HepG2 (cell line): Measurements from ENCODE around the gene POLR1C. TPM values are rescaled to one million over a fixed set of nuclear protein-coding genes. Genes with fewer than 3 reads are reported as not detected.
A peak's percentile ranks its signal among the peaks of the same experiment; 100 is the strongest.

ENCODE experiments used
- GABPB1 ChIP-seq: IDR thresholded peaks from 2 replicates; pipeline ENCODE4 v1.6.1; 2016; ENCODE audit warnings: mild to moderate bottlenecking, missing genetic modification reagents, moderate library complexity, missing compliant biosample characterization
- HDAC2 ChIP-seq: sonication (generic); formaldehyde crosslinking; IDR thresholded peaks from 2 replicates; pipeline ENCODE4 v1.4.0; 2020; ENCODE audit warnings: missing genetic modification reagents
- HNF1A ChIP-seq, 2 experiments: sonication (generic) in 1 of 2; formaldehyde crosslinking in 1 of 2; IDR thresholded peaks; 2 replicates each; pipeline versions ENCODE4 v1.4.0 to v1.6.1; 2016 to 2020; ENCODE audit warnings: borderline replicate concordance in 1 of 2, low read depth in 1 of 2, mild to moderate bottlenecking in 1 of 2, missing genetic modification reagents in 1 of 2
- HNRNPH1 ChIP-seq: fragments of 200-400 bp; formaldehyde crosslinking; optimal IDR thresholded peaks from 2 replicates; pipeline ENCODE3; 2017; ENCODE audit warnings: mild to moderate bottlenecking, low read depth, low read length
- ISL2 ChIP-seq: sonication (generic); formaldehyde crosslinking; IDR thresholded peaks from 2 replicates; pipeline ENCODE4 v1.5.0; 2020; ENCODE audit warnings: missing genetic modification reagents
- KDM3A ChIP-seq: IDR thresholded peaks from 2 replicates; pipeline ENCODE4 v1.6.1; 2018; ENCODE audit warnings: low read depth, missing compliant biosample characterization
- POGZ ChIP-seq: sonication (generic); formaldehyde crosslinking; IDR thresholded peaks from 2 replicates; pipeline ENCODE4 v1.4.0; 2020; ENCODE audit warnings: mild to moderate bottlenecking, missing genetic modification reagents
- PRMT3 ChIP-seq: sonication (generic); formaldehyde crosslinking; IDR thresholded peaks from 2 replicates; pipeline ENCODE4 v1.8.1; 2022; ENCODE audit warnings: low read depth, mild to moderate bottlenecking, moderate library complexity, missing genetic modification reagents, borderline replicate concordance
- RAD51 ChIP-seq: fragments of 450-650 bp; IDR thresholded peaks from 2 replicates; pipeline ENCODE4 v1.6.1; 2016; ENCODE audit warnings: borderline replicate concordance
- XRCC5 ChIP-seq: fragments of 200-400 bp; formaldehyde crosslinking; optimal IDR thresholded peaks from 2 replicates; pipeline ENCODE3; 2017; ENCODE audit warnings: mild to moderate bottlenecking, low read length
- ZC3H13 ChIP-seq: sonication (generic); formaldehyde crosslinking; IDR thresholded peaks from 2 replicates; pipeline ENCODE4 v1.8.1; 2023; ENCODE audit warnings: mild to moderate bottlenecking, missing genetic modification reagents, moderate library complexity
- ZNF354B ChIP-seq: sonication (generic); formaldehyde crosslinking; IDR thresholded peaks from 2 replicates; pipeline ENCODE4 v1.8.0; 2022; ENCODE audit warnings: mild to moderate bottlenecking, missing genetic modification reagents
- ZNF441 ChIP-seq: sonication (generic); formaldehyde crosslinking; IDR thresholded peaks from 2 replicates; pipeline ENCODE4 v1.7.0; 2021; ENCODE audit warnings: missing genetic modification reagents, borderline replicate concordance
- ZNF503 ChIP-seq: sonication (generic); formaldehyde crosslinking; IDR thresholded peaks from 2 replicates; pipeline ENCODE4 v1.4.0; 2020; ENCODE audit warnings: missing genetic modification reagents
- ZNF556 ChIP-seq: sonication (generic); formaldehyde crosslinking; IDR thresholded peaks from 2 replicates; pipeline ENCODE4 v1.4.0; 2020; ENCODE audit warnings: mild to moderate bottlenecking, missing genetic modification reagents, borderline replicate concordance
- ZSCAN30 ChIP-seq: sonication (generic); formaldehyde crosslinking; IDR thresholded peaks from 2 replicates; pipeline ENCODE4 v1.5.0; 2020; ENCODE audit warnings: mild to moderate bottlenecking, missing genetic modification reagents
- polyA plus RNA-seq, 8 experiments: library from polyadenylated mRNA; depleted of rRNA in 3 of 8; stranded (reverse) in 7 of 8; unstranded in 1 of 8; fragments of >200 nt; fragmentation: Illumina TruSeq in 4 of 8; extraction: Trizol in 4 of 8; gene quantifications; 2 replicates each; pipeline versions ENCODE4 v1.2.1 to v1.2.3, GENCODE V29; 2011 to 2016; ENCODE audit warnings: low read depth in 4 of 8, missing spikeins in 1 of 8, mixed read lengths in 1 of 8; ENCODE audit not compliant: insufficient read depth in 1 of 8
- total RNA-seq, 5 experiments: library from RNA; depleted of rRNA; stranded (reverse); fragments of >200 nt; fragmentation: Illumina TruSeq; extraction: Trizol; gene quantifications; 2 replicates each; pipeline ENCODE4 v1.2.3, GENCODE V29; 2016; ENCODE audit warnings: low read depth in 1 of 5
- TF ChIP-seq, protein P1 (sequence below): sonication (generic); formaldehyde crosslinking; IDR thresholded peaks from 2 replicates; pipeline ENCODE4 v1.5.0; 2020; ENCODE audit warnings: mild to moderate bottlenecking, missing genetic modification reagents
- TF ChIP-seq, protein P2 (sequence below): sonication (generic); formaldehyde crosslinking; IDR thresholded peaks from 2 replicates; pipeline ENCODE4 v1.9.0; 2021; ENCODE audit warnings: missing genetic modification reagents, borderline replicate concordance

Gene POLR1C
- total and polyA plus RNA-seq, 2 of the 13 experiments (the other 11 are each of a cell fraction or from before 2014, with no cell fraction given) = 62.6 to 72.2 TPM

DNA sequence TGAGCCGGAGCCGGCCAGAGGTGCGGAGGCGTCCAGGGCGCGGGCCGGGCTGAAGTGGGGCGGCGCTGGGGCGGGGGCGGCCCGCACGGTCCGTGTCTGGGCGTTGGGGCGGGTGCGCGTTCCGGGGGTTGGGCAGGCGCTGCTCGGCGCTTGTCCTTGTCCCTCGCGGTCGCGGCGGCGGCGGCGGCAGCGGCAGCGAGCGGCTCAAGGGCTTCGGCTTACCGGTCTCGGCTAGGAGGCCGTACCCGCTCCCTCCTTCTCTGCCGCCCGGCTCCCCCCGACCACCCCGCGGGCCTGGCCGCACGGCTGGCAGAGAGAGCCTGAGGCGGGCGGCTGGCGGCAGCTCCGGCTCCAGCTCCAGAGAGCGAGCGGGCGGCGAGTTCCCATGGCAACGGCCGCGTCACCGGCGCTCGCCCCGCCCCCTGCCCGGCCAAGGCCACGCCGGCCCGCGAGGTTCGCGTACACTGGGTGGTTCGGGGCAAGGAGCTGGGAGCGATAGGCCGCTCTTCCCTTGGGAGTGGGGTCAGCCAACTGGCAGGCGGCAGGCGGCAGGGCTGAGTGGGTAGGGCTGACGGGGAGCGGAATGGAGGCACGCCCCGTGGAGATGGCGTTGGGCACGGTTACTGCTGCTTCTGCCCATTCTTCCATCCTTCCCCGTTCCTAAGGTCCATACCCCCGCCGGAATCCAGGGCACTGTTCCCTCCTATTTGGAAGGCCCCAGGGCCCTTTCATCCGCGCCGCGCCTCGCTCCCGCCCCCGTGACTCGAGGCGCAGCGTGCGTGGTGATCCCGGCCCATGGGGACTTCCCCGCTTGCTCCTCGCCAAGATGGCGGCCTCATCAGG is 6.7 kb upstream of the POLR1C start, which contains the start of gene LRRC73 (continued):
- TF ChIP-seq, protein P1, sequence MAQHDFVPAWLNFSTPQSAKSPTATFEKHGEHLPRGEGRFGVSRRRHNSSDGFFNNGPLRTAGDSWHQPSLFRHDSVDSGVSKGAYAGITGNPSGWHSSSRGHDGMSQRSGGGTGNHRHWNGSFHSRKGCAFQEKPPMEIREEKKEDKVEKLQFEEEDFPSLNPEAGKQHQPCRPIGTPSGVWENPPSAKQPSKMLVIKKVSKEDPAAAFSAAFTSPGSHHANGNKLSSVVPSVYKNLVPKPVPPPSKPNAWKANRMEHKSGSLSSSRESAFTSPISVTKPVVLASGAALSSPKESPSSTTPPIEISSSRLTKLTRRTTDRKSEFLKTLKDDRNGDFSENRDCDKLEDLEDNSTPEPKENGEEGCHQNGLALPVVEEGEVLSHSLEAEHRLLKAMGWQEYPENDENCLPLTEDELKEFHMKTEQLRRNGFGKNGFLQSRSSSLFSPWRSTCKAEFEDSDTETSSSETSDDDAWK (CRISPR knock-in tag) = no peak
- peak; percentile 13; the same call in 1 of the 2 replicates for TF ChIP-seq ISL2
- 0 out of 2 replicates have a peak, but pooled peaks have one; percentile 62 for TF ChIP-seq GABPB1 (CRISPR knock-in tag)
- 0 out of 2 replicates have a peak, but pooled peaks have one; percentile 31 for TF ChIP-seq KDM3A (CRISPR knock-in tag)
- TF ChIP-seq XRCC5 = peak; percentile 73
- peak; percentile 92 for TF ChIP-seq ZC3H13 (CRISPR knock-in tag)
- no peak for TF ChIP-seq HNF1A (IDR thresholded peaks at IDR 0.05; ENCODE audit: low read depth)
- no peak; the same call in 1 of the 2 replicates for TF ChIP-seq HNF1A (CRISPR knock-in tag; IDR thresholded peaks at IDR 0.05; ENCODE audit: borderline replicate concordance)
- no peak for TF ChIP-seq ZSCAN30 (CRISPR knock-in tag)
- TF ChIP-seq ZNF503 (CRISPR knock-in tag) = no peak
- no peak for TF ChIP-seq ZNF354B
- no peak for TF ChIP-seq RAD51
- no peak for TF ChIP-seq PRMT3 (CRISPR knock-in tag)
- TF ChIP-seq, protein P2, sequence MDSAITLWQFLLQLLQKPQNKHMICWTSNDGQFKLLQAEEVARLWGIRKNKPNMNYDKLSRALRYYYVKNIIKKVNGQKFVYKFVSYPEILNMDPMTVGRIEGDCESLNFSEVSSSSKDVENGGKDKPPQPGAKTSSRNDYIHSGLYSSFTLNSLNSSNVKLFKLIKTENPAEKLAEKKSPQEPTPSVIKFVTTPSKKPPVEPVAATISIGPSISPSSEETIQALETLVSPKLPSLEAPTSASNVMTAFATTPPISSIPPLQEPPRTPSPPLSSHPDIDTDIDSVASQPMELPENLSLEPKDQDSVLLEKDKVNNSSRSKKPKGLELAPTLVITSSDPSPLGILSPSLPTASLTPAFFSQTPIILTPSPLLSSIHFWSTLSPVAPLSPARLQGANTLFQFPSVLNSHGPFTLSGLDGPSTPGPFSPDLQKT (CRISPR knock-in tag) = no peak
- TF ChIP-seq ZNF556 = 0 out of 2 replicates have a peak, but pooled peaks have one; percentile 69
- no peak for TF ChIP-seq HDAC2 (CRISPR knock-in tag)
- peak; percentile 83; the same call in 1 of the 2 replicates for TF ChIP-seq ZNF441
- no peak for TF ChIP-seq POGZ (CRISPR knock-in tag)
- TF ChIP-seq HNRNPH1 = no peak
